Suprapubic skin (tissue), 4 donors: ENCODE results near the gene UGT1A4. TPM values are rescaled to one million over a fixed set of nuclear protein-coding genes. Genes with fewer than 3 reads are reported as not detected.

ENCODE experiments used
- DNase-seq, 2 donors: peaks; one replicate each; pipeline ENCODE4 v3.0.0-alpha.2; 2019; ENCODE audit warnings: low spot score in 2 of 2
- H3K27ac ChIP-seq: fragments of 200-600 bp; sonication (generic); one replicate; pipeline ENCODE4 v1.5.1; 2019
- H3K27me3 ChIP-seq: fragments of 200-600 bp; sonication (generic); one replicate; pipeline ENCODE4 v1.5.1; 2019
- H3K36me3 ChIP-seq: fragments of 200-600 bp; sonication (generic); one replicate; pipeline ENCODE4 v1.5.1; 2019
- H3K4me1 ChIP-seq: fragments of 200-600 bp; sonication (generic); one replicate; pipeline ENCODE4 v1.5.1; 2019
- H3K4me3 ChIP-seq: fragments of 200-600 bp; sonication (generic); one replicate; pipeline ENCODE4 v1.5.1; 2019; ENCODE audit warnings: mild to moderate bottlenecking
- H3K9me3 ChIP-seq: fragments of 200-600 bp; sonication (generic); one replicate; pipeline ENCODE4 v1.5.1; 2019
- CTCF ChIP-seq, 2 donors: fragments of 200-600 bp in 1 of 2; fragments of 450-650 bp in 1 of 2; sonication (generic) in 1 of 2; IDR thresholded peaks; one replicate each; pipeline ENCODE4 v1.5.1; 2016 to 2019; ENCODE audit warnings: antibody characterized with exemption in 2 of 2, mild to moderate bottlenecking in 1 of 2, moderate library complexity in 1 of 2
- EP300 ChIP-seq: sonication (generic); formaldehyde crosslinking; IDR thresholded peaks from one replicate; pipeline ENCODE4 v1.6.1; 2017; ENCODE audit warnings: antibody characterized with exemption
- POLR2A ChIP-seq, 2 donors: fragments of 450-650 bp; IDR thresholded peaks; one replicate each; pipeline ENCODE4 v1.6.1; 2017; ENCODE audit warnings: antibody characterized with exemption in 2 of 2, mild to moderate bottlenecking in 2 of 2, moderate library complexity in 2 of 2
- POLR2AphosphoS5 ChIP-seq, 3 donors: sonication (generic); formaldehyde crosslinking; IDR thresholded peaks; one replicate each; pipeline ENCODE4 v1.6.1; 2017; ENCODE audit warnings: antibody characterized with exemption in 3 of 3
- WGBS: methylation state at CpG from one replicate; pipeline ENCODE4 v1.1.5; 2018; 5-methylcytosine and 5-hydroxymethylcytosine counted together
- total RNA-seq, 4 donors: library from RNA; depleted of rRNA; stranded (reverse); fragments of >200 nt; gene quantifications; one replicate each; pipeline ENCODE4 v1.1.0, GENCODE V29; 2016

UGT1A4 gene
- total RNA-seq, 4 donors from 2014 or later = 1.8 to 2.6 (median 2.3) TPM; not detected in 1

- no peak overlapping the region for H3K4me3 ChIP-seq
- H3K4me1 ChIP-seq = no peaks in the 10 kb centered on the region
- 91% methylated on average over 35 of the region's 44 CpGs for WGBS
- H3K9me3 ChIP-seq = no peaks in the 10 kb centered on the region
- no peaks in the 10 kb centered on the region for H3K27me3 ChIP-seq
- no peak overlapping the region for H3K27ac ChIP-seq
- TF ChIP-seq EP300 (no peak), POLR2A (IDR thresholded peaks at IDR 0.05) (no peak), POLR2AphosphoS5 (IDR thresholded peaks at IDR 0.05) (no peak), CTCF (IDR thresholded peaks at IDR 0.05) (no peak)
- H3K36me3 ChIP-seq = no peaks in the 10 kb centered on the region
- DNase-seq = no peak
Measured at GRCh38 chr2:233754872-233755611, 36.5 kb downstream of the UGT1A4 start.

DNA sequence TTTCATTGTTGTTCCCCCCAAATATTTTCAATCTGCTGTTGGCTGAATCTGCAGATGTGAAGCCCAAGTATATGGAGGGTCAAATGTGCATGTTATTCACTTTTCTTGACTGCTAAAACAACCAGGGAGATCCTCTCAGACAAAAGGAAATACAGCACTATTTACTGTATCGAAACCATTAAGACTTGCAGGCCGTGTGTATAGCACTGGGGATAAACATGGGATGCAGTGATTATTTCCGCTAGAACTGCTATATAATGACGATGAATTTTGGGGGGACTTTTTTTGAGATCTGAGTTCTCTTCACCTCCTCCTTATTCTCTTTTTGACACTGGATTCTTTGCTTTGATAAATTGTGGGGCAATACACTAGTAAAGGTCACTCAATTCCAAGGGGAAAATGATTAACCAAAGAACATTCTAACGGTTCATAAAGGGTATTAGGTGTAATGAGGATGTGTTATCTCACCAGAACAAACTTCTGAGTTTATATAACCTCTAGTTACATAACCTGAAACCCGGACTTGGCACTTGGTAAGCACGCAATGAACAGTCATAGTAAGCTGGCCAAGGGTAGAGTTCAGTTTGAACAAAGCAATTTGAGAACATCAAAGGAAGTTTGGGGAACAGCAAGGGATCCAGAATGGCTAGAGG, 38.0 kb downstream of the UGT1A4 start:
- no peak overlapping the region for H3K27ac ChIP-seq
- DNase-seq = no peak
- no peaks in the 10 kb centered on the region for H3K4me1 ChIP-seq
- H3K36me3 ChIP-seq = no peaks in the 10 kb centered on the region
- H3K9me3 ChIP-seq = no peaks in the 10 kb centered on the region
- WGBS = 78% methylated on average over 7 of the region's 7 CpGs
- H3K27me3 ChIP-seq = no peaks in the 10 kb centered on the region
- H3K4me3 ChIP-seq = no peak overlapping the region
- no peak for TF ChIP-seq CTCF (IDR thresholded peaks at IDR 0.05)
- no peak for TF ChIP-seq POLR2AphosphoS5 (IDR thresholded peaks at IDR 0.05)
- TF ChIP-seq POLR2A (IDR thresholded peaks at IDR 0.05) = no peak
- no peak for TF ChIP-seq EP300

GRCh38 chr2:233758141-233758540, 39.6 kb downstream of the UGT1A4 start:
- no peaks in the 10 kb centered on the region for H3K9me3 ChIP-seq
- no peak overlapping the region for H3K27ac ChIP-seq
- no peaks in the 10 kb centered on the region for H3K36me3 ChIP-seq
- H3K4me3 ChIP-seq = no peak overlapping the region
- DNase-seq = no peak
- TF ChIP-seq CTCF (IDR thresholded peaks at IDR 0.05) = no peak
- TF ChIP-seq POLR2A (IDR thresholded peaks at IDR 0.05) = no peak
- TF ChIP-seq EP300 = no peak
- no peak for TF ChIP-seq POLR2AphosphoS5 (IDR thresholded peaks at IDR 0.05)
- H3K4me1 ChIP-seq = no peaks in the 10 kb centered on the region
- no peaks in the 10 kb centered on the region for H3K27me3 ChIP-seq

GRCh38 chr2:233758849-233759248, 40.3 kb downstream of the UGT1A4 start:
- no peak for DNase-seq
- H3K4me3 ChIP-seq = no peak overlapping the region
- H3K9me3 ChIP-seq = no peaks in the 10 kb centered on the region
- no peak overlapping the region for H3K27ac ChIP-seq
- WGBS = 95% methylated on average over 2 of the region's 2 CpGs
- H3K36me3 ChIP-seq = no peaks in the 10 kb centered on the region
- no peaks in the 10 kb centered on the region for H3K27me3 ChIP-seq
- TF ChIP-seq POLR2AphosphoS5 (IDR thresholded peaks at IDR 0.05) (no peak), EP300 (no peak), CTCF (IDR thresholded peaks at IDR 0.05) (no peak), POLR2A (IDR thresholded peaks at IDR 0.05) (no peak)
- H3K4me1 ChIP-seq = no peaks in the 10 kb centered on the region

DNA sequence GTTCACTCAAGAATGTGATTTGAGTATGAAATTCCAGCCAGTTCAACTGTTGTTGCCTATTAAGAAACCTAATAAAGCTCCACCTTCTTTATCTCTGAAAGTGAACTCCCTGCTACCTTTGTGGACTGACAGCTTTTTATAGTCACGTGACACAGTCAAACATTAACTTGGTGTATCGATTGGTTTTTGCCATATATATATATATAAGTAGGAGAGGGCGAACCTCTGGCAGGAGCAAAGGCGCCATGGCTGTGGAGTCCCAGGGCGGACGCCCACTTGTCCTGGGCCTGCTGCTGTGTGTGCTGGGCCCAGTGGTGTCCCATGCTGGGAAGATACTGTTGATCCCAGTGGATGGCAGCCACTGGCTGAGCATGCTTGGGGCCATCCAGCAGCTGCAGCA, 41.5 kb downstream of the UGT1A4 start, which contains the start of gene UGT1A1:
Gene UGT1A1 (plus strand): TSS at position 228 of the 400 bp plus-strand sequence. CDS start 18 bp downstream, at position 246.
- no peaks in the 10 kb centered on the region for H3K4me1 ChIP-seq
- H3K27me3 ChIP-seq = no peaks in the 10 kb centered on the region
- DNase-seq = no peak
- no peak within 1 kb of the TSS for H3K27ac ChIP-seq
- no peak within 1 kb of the TSS for H3K4me3 ChIP-seq
- TF ChIP-seq EP300 = no peak
- TF ChIP-seq CTCF (IDR thresholded peaks at IDR 0.05) = no peak
- no peak for TF ChIP-seq POLR2AphosphoS5 (IDR thresholded peaks at IDR 0.05)
- no peak for TF ChIP-seq POLR2A (IDR thresholded peaks at IDR 0.05)
- WGBS = 90% methylated on average over 6 of the region's 6 CpGs
- H3K9me3 ChIP-seq = no peaks in the 10 kb centered on the region
- H3K36me3 ChIP-seq = no peaks in the 10 kb centered on the region
